EL (cell line): ENCODE data around the gene LRRIQ1.
A peak's percentile ranks its signal among the peaks of the same experiment; 100 is the strongest.

Experiments
- DNase-seq: peaks from one replicate; pipeline ENCODE4 v3.0.0-alpha.2; 2016

LRRIQ1 gene

DNA sequence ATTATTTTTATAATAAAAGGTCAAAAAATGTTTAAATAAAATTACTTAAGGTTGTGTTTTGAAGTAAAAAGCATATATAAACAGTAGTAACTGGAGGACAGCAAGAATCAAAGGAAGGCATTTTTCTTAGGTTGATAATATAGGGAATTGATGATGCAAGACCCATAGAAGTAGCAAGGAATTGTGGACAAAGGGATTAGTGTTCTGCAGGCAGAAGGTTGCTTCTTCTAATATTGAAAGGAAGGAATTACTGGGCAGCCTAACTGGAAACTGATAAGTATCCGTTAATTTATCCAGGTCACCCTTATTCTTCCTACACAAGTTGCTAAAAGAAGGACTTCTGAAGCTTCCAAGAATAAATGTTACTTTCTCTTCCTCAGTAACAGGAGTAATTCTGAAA is 189.3 kb downstream of the LRRIQ1 start:
- DNase-seq: no peak

DNA sequence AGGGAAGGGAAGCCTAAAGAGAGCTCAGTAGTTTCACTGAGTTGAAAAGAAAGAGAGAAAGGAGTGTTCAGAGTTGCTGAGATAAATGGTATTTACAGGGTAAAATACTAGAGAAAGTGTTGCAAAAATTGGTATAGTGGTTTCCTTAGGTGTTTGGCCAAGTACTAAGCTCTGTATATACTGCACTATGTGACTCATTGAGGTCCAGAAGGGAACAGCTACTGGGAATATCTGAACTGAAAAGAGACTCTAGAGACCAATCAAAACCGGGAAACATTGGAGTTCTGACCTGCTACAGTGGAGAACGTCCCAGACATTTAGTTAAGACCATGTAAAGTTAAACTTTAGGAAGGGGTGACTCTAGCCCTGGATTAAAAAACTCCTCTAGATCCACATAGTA is 201.2 kb downstream of the LRRIQ1 start:
- no peak for DNase-seq

DNA sequence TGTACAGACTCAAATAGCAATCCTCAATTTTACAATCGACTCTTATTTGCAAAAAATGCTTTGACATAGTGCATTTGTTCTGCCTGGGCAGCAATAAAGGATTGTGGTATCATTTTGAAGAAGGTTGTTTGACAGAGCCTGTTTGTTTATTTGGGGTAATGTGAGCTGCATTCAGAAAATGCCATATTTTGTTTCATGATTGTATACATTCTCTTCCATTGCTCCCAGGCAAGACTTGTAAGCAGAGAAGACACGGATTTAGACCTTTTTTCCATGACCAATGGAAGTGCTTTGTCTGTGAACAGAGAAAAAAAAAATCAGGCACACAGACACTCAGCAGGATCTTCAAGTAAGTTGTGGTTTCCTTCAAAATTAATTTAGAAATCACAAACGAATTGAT is 208.4 kb downstream of the LRRIQ1 start:
- no peak for DNase-seq

DNA sequence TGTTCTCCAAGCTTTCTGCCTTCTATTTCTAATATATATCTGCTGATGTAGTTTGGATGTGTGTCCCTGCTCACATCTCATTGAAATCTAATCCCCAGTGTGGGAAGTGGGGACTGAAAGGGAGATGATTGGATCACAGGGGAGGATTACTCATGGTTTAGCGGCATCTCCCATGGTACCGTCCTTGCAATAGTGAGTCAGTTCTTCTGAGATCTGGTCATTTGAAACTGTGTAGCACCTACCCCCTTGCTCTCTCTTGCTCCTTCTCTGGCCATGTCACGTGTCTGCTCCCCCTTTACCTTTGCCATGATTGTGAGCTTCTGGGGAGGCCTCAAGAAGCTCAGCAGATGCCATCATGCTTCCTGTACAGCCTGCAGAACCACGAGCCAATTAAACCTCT is 217.7 kb downstream of the LRRIQ1 start:
- DNase-seq: no peak

DNA sequence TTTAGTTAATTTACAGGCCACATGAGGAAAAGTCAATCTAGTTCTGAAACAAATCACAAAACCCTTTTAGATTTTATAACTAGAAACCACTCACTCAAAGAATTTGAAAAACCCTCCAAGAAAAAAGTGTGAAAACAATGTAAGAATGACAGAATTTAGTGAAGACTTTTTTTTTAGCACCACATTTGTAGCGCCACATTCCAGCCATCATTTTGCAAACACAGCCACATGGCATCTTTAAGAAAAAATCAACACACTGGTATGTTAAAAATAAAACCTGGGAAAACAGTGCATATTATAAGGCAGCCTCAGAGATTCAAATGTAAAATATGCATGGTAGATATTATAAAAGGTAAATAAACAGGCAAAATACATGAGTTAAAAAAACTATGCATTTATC is 221.5 kb downstream of the LRRIQ1 start:
- no peak for DNase-seq

DNA sequence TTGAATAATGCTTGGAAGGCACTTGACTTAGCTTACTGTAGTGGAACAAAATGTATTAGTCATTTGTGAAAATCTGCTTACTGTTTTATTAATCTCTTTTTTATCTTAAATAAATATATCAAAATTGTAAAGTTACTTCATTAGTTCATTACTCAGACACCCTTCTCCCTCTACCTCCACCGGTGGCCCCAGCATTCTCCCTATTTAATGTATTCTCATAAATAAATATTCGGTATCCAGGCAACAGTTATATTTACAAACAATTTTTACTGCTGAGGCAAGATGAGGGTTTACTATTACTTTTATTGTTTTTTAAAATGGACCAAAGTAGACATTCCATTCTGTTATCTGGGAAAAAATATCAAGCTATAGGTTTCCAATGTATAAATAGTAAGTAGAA is 224.3 kb downstream of the LRRIQ1 start:
- DNase-seq: no peak

DNA sequence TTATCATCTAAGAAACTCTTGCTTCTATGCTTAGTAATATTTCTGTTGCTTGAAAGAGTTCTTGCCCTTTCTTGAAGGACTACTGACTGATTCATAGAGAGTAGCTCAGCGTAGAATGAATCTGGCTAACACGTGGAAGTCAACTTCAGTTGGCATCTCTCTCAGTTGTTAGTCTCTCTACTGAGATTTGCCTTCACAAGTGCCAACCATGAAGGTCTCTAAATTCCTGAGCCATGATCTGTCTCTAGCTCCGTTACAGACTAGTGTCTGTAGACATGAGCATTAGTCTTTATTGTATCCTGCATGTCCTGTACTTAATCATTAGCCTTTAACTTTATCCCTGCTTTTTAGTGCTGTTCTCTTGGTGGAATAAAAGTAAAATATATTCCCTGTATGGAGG is 224.7 kb downstream of the LRRIQ1 start:
- DNase-seq: no peak

DNA sequence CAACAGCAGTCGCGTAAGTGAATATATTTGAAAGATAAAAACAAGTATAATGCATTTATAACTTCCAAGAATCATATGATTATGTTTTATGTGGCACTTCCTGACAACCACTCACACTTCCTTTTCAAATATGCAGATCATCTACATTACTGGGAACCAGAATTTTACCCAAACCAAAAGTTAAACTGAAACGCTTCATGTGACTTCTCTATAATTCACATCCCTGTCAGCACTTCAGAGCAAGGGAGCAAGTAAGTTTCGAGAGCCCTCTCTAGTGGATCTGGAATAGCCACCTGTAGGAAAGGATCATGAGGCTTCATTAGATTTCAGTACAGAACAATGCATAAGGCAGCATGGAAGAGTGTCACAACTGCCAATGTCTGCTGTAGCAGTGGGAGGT is 230.2 kb downstream of the LRRIQ1 start:
- DNase-seq: no peak

DNA sequence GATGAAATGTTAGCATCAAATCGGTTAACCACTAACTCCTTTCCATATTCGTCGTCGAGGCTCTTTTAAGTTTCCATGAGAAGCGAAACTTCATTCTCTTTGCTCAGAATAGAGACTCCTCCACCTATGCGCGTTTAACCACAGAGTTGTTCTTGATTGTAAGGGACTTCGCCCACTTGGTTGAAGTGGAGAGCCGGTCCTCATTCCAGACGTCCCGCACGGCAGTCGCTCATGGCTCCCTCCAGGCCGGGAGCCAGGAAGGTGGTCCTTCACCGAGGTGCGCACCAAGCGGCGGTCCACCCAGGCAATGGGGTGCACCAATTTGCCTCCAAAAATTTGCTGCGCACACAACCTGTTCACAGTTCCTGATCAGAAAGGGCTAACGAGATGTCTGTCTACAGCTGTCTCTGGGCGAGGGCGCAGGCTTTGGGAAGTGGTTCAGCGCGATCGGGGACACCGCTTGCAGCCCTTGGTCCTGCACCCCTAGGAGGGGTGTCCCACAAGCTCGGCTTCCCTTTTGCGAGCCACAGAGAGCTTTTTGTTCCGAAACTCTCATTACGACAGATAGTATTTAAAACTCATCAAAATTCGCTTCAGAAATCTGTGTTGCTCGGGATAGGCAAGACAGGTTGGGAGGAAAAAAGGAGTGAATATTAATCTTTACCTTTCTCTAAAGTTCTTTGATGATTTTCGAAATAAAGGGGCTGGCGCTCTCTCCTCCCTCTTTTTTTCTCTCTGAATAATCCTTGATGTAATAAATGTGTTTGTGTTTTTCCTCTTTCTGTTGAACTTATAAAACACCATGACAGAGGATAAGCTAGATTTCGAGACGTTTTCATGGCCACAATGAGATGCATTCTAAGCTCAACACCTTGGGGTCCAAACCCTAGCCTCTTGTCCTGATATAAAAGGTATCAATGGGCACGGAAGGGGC is 237.5 kb downstream of the LRRIQ1 start:
- no peak for DNase-seq

DNA sequence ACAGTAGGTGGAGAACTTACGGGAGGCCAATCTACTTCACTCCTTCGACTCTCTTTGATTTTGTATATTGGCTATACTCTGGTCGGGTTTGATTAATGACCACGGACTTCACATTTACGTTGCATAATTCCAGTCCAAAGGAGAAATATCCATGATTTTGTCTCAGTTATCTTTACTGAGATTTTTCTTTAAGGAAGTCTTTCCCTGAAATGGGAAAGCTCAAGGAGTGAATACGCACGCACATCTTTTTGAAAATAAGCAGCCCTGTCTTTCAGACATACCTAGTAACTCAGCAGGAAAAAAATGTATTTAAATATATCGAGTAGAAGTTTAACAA is 238.1 kb downstream of the LRRIQ1 start:
- DNase-seq: no peak

DNA sequence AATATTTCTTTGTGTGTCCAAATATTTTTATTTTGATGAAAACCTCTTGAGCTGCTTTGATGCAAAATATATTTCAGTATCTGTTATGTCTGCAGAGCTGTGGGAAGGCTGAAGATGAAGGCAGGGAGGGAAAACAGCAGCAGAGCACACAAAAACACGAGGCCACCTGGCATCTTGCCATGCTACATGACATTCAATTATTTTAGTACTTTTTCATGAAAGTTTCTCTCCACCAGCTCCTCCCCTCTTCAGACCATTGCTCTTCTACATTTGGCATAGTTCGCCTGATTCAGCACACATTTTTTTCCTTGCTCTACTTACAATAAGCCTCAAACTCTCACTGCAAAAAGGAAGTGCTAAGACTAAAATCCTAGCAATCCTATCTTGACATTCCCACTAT is 239.2 kb downstream of the LRRIQ1 start:
- no peak for DNase-seq

DNA sequence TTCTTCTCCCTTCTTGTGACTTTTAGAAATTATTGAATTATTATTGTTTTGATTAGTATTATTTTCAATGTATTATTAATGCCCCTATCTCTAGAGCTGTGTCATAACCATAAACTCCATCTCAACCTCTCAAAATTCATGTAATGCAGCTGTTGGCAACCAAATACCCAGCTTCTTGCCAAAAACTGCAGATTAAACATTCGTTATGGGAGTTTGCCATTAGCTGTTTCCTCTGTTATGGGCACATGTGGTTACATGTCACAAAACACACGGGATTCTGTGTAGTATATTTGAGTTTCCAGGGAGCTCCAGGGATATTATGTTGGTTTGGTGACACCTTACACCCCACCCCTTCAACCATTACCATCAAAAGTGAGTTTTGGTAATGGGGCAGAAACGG is 241.0 kb downstream of the LRRIQ1 start:
- no peak for DNase-seq

DNA sequence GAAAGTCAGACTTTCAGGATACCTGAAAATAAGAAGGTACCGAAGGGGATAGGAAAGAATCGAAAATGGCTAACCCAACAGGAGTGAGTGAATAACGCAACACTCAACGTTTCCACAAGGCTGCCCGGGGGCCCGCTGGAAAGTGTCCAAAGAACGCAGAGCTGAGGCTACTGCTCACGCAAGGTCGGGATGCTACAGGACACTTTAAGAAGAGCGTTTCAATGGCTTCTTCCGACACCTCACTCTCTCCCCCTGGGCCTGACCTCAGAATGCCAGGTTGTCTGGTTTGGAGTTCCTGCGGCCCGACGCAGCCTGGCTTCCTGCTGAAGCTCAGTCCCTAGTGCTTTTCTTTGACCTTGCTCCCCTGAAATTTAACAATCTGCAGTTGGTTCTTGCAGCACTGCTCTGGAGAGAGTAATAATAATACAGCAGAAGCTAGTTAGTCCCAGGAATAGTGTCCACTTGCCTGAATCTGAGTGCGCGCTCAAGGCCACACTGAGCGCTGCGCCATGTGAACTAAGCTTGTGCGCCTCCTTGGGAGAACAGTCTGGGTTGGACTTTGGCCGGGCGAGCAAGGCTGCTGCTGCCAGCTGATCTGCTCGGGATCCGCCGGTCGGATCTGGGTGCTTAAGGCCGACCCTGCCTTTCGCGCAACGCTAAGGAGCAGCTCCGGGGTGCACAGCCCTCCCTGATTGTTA is 241.9 kb downstream of the LRRIQ1 start:
- DNase-seq: no peak

DNA sequence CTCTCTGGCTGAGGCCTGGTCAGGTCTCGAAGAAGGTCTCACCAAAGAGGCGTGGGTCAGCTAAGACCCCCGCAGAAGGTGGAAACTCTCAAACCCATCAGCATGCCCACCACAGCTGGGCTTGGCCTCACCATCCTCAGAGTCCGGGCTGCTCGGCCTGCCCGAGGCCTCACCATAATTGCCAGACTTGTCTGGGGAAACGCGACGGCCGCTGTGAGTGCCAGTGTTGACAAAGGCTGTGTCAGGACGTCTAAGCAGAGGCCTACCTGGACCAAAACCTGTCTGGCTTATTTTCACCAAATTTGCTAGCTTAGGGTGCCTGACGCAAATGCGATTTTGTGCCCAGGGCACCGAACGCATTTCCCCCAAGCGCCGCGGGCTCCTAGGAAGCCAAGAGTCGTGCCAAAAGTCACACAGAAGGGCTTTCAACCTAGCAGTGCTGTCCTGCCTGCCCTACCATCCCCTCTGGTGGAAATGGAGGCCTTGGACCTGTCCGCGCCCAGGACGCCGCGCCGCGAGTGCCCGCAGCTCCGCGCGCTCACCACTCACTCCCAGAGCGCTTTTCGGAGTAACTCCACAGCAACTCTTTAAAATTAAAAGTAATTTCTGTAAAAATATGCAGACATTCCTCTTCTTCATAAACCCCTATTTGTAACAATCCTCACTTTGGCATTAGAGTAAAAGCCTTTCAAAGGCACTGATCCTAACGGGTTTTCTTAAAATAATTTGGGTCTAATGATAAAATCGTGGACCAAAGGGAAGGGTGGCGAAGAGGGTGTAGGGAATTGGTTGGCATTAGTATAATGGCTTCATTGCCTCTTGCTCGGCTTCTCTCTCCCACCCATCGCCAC is 242.7 kb downstream of the LRRIQ1 start:
- no peak for DNase-seq

DNA sequence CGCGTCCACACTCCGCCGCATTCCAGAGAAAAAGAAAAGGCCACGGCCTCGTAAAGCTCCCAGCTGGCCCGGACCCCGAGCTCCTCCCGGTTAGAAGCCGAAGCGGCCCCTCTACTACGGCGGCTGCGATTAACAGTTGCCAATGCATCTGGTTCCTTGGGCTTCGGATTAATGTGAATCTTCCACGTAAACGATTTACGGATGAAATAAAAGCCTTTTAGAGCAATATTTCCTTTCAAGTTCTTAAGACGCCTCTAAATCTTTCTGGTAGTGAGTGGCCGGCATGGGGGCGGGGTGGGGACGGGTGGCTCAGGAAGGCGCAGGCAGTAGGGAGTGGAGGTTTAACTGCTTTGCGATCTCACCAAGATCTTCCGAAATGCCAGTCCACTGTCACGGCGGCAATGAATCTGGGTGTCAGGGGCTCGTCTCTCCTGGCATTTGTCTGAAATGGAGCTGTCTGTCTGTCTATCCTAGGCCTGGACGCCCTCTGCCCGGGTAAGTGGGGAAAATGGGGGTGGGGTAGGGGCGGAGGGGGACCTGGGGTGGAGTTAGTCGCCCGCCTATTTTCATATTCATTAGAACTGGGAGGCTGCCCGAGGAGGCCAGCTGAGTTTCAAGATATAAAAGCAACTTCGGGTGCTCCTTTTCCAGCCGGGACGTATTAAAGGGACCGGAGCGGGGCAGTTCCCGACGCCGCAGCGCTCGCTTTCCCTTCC is 243.5 kb downstream of the LRRIQ1 start:
- no peak for DNase-seq

DNA sequence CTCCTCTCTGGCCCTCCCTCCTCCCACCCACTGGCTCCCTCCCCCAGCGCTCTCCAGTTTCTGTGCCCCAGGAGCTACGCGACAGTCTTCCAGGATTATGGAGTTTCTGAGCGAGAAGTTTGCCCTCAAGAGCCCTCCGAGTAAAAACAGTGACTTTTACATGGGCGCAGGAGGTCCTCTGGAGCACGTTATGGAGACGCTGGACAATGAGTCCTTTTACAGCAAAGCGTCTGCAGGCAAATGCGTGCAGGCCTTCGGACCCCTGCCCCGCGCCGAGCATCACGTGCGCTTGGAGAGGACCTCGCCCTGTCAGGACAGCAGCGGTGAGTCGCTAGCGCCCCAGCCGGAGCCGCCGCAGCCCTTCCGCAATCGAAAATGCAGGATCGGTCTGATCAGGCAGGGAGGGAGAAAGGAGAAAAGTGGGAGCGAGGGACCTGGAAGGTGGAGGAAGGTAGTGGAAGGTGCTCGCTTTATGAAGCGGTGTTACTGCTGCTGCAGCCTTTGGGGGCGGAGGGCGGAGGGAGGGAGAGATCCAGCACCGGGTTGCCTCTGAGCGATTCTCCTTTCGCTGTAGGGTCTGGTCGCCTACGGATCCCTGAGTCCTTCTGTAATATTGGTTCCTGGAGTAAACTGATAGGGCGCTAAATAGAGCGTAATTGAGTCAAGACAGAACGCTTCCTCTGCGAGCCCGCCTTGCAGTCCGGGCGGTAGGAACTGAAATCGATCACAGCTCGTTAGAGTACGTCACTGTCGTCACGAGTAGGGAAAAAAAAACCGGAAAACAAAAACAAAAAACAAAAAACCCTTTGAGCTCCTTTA is 244.2 kb downstream of the LRRIQ1 start, which contains the start of gene ALX1:
Gene ALX1 (plus strand): TSS at position 56 of the 819 bp plus-strand sequence. CDS start 42 bp downstream, at position 98.
- DNase-seq: peak; percentile 3

DNA sequence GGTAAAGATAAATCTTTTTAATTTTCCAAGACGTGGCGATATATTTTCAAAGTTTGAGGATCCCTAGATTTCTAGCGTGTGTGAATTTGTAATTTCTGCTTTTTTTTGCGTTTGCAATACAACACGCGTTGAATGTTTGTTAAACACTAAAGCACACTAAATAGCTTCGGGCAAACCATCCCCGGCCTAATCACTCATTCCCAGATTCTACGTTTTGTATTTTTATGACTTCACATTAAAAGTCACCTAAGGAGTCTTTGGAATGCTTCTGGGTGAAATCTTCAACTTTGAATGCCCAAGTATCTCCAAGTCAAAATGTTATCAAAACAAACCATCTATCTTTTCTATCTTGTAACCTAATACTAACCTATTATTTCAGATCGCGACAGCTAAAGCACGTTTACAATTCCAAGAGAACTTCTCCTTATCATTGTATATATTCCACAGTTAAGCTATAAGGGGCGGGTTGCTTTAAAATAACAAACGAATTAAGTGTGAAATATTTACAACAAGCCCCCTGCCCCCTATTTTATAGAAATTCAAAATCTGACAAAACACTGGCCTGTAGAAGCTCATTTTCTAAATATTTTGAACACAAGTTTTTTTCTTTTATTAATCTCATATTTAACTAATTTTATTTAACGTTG is 245.0 kb downstream of the LRRIQ1 start:
- no peak for DNase-seq

DNA sequence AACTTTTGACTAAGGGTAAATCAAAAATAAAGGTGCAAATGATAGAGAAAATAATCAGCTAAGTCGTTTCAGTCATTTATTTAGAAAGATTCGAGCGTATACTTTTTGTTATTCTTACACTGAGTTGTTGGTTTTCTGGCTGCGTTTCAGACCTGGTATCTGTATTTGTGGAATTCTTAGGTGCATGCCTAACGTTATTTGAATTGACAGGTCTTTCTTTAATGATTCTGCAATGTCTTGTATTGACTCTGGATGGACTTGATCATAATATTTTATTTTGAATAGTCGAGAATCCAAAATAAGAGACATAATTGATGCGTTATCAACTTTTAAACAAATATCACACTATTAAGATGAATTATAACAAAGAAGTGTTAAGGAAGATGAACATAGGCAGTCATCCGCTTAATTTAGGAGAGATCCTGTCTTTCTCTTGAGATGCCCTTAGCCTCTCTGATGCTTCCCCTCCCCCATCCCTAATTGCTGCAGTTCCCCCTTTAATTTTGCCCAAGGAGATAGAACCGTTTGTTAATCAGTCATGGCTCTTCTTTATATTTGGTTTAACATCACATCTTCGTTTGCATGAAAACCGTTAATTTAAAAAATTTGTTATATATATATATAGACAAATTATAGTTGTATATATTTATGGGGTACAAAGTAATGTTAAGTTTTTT is 245.6 kb downstream of the LRRIQ1 start:
- no peak for DNase-seq

DNA sequence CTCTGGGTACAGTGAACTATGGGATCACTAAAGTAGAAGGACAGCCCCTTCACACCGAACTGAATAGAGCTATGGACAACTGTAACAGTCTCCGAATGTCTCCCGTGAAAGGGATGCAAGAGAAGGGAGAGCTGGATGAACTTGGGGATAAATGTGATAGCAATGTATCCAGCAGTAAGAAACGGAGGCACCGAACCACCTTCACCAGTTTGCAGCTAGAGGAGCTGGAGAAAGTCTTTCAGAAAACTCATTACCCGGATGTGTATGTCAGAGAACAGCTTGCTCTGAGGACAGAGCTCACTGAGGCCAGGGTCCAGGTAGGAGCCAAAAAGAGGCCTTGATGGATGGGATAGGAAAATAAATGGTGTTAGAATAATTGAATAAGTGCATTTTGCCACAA is 247.4 kb downstream of the LRRIQ1 start:
- no peak for DNase-seq
